ENCODE measurements around the gene SUPT20HL2.

GRCh38 chrX:24335871-24336270 is 22.0 kb upstream of the SUPT20HL2 start:
- TF ChIP-seq POLR2A (IDR thresholded peaks at IDR 0.05) (no peak), CTCF (IDR thresholded peaks at IDR 0.05) (no peak)
